GM12878 (cell line): Measurements from ENCODE around the gene LBR.

Experiments used
- RFX5 ChIP-seq: IDR thresholded peaks from 2 replicates; pipeline ENCODE4 v1.6.1; 2011; ENCODE audit warnings: low read depth, low read length, improper control_type of control experiment
- ZNF274 ChIP-seq: IDR thresholded peaks from one replicate; pipeline ENCODE4 v1.8.0; 2011; ENCODE audit not compliant: insufficient read length, insufficient read depth
- TF ChIP-seq, protein P1 (sequence below): IDR thresholded peaks from 2 replicates; pipeline ENCODE4 v1.6.1; 2011; ENCODE audit warnings: low read depth, low read length, improper control_type of control experiment, borderline replicate concordance

DNA sequence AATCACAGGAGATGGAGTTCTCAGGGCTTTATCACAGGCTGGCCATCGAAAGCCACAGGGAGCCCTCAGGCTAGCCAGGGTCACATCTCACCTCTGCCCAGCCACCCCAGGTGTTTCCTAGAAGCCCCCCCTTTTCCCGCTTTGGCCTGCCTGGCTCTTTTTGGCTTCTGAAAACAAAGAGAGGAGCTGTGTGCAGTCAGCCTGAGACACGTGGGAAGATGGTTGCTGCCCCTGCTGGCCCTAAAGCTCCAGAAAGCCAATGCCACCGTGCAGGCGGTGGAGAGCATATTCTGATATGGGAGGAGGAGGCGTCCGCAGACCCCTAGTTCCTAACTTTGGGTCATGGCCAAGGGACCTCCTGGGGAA is 18.7 kb upstream of the LBR start:
- TF ChIP-seq RFX5 (no peak), ZNF274 (no peak)
- TF ChIP-seq, protein P1, sequence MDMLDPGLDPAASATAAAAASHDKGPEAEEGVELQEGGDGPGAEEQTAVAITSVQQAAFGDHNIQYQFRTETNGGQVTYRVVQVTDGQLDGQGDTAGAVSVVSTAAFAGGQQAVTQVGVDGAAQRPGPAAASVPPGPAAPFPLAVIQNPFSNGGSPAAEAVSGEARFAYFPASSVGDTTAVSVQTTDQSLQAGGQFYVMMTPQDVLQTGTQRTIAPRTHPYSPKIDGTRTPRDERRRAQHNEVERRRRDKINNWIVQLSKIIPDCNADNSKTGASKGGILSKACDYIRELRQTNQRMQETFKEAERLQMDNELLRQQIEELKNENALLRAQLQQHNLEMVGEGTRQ, result no peak
